COLO668 (cell line): ENCODE measurements around the gene CA5A.
A peak's percentile ranks its signal among the peaks of the same experiment; 100 is the strongest.
"Not testable (repeated sequence)": the region's sequence is repeated elsewhere in the genome, so short reads cannot be mapped to it uniquely, and the experiment has no call there.

Source experiments
- DNase-seq: peaks from one replicate; lab custom pipeline; 2025; ENCODE audit not compliant: unreplicated experiment; lab: John Stamatoyannopoulos, UW

CA5A gene

GRCh38 chr16:87870418-87871291 is 65.7 kb downstream of the CA5A start:
- peak; percentile 27 for DNase-seq

GRCh38 chr16:87869879-87870417 is 66.4 kb downstream of the CA5A start:
- not testable (repeated sequence) for DNase-seq

GRCh38 chr16:87869061-87869878 is 67.1 kb downstream of the CA5A start, which contains the start of gene SLC7A5:
Gene SLC7A5, minus strand, starts transcription at chr16:87869507. Its CDS starts 85 bp downstream, at chr16:87869422.
- peak; percentile 86 for DNase-seq

GRCh38 chr16:87868254-87869029 is 67.9 kb downstream of the CA5A start:
- DNase-seq, result peak; percentile 19

GRCh38 chr16:87865902-87866555 is 70.3 kb downstream of the CA5A start:
- DNase-seq, result not testable (repeated sequence)

GRCh38 chr16:87864331-87864989 is 71.9 kb downstream of the CA5A start:
- no peak for DNase-seq

- not testable (repeated sequence) for DNase-seq
Observed at GRCh38 chr16:87863327-87863635, 73.0 kb downstream of the CA5A start.

- DNase-seq, result peak; percentile 66
Observed at GRCh38 chr16:87862597-87863326, 73.6 kb downstream of the CA5A start.

- not testable (repeated sequence) for DNase-seq
Observed at GRCh38 chr16:87861300-87862099, 74.8 kb downstream of the CA5A start.

- DNase-seq, result peak; percentile 48
Observed at GRCh38 chr16:87860553-87861299, 75.6 kb downstream of the CA5A start.

- peak; percentile 89 for DNase-seq
Observed at GRCh38 chr16:87858151-87858993, 78.0 kb downstream of the CA5A start.

GRCh38 chr16:87856791-87857228 is 79.5 kb downstream of the CA5A start:
- peak; percentile 32 for DNase-seq

GRCh38 chr16:87855852-87856715 is 80.2 kb downstream of the CA5A start:
- peak; percentile 80 for DNase-seq

GRCh38 chr16:87854907-87855683 is 81.2 kb downstream of the CA5A start:
- no peak for DNase-seq
